GM10266 (cell line): ENCODE measurements around the gene ATXN1L.
"Not testable (repeated sequence)": the region's sequence is repeated elsewhere in the genome, so short reads cannot be mapped to it uniquely, and the experiment has no call there.

Source experiments
- DNase-seq: peaks from one replicate; pipeline ENCODE4 v3.0.0; 2012; ENCODE audit errors: extremely low spot score
- CTCF ChIP-seq: IDR thresholded peaks from 2 replicates; pipeline ENCODE4 v1.5.1; 2012; ENCODE audit warnings: mild to moderate bottlenecking, low read depth; ENCODE audit not compliant: control insufficient read depth, insufficient read depth; ENCODE audit errors: missing control alignments

ATXN1L gene, protein sequence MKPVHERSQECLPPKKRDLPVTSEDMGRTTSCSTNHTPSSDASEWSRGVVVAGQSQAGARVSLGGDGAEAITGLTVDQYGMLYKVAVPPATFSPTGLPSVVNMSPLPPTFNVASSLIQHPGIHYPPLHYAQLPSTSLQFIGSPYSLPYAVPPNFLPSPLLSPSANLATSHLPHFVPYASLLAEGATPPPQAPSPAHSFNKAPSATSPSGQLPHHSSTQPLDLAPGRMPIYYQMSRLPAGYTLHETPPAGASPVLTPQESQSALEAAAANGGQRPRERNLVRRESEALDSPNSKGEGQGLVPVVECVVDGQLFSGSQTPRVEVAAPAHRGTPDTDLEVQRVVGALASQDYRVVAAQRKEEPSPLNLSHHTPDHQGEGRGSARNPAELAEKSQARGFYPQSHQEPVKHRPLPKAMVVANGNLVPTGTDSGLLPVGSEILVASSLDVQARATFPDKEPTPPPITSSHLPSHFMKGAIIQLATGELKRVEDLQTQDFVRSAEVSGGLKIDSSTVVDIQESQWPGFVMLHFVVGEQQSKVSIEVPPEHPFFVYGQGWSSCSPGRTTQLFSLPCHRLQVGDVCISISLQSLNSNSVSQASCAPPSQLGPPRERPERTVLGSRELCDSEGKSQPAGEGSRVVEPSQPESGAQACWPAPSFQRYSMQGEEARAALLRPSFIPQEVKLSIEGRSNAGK

GRCh38 chr16:71845639-71846430 is at the start of gene ATXN1L:
Gene ATXN1L, plus strand, starts transcription at chr16:71845976. Its CDS starts 3,765 bp downstream, at chr16:71849741.
- no peak for TF ChIP-seq CTCF
- peak; percentile 98 for DNase-seq

DNA sequence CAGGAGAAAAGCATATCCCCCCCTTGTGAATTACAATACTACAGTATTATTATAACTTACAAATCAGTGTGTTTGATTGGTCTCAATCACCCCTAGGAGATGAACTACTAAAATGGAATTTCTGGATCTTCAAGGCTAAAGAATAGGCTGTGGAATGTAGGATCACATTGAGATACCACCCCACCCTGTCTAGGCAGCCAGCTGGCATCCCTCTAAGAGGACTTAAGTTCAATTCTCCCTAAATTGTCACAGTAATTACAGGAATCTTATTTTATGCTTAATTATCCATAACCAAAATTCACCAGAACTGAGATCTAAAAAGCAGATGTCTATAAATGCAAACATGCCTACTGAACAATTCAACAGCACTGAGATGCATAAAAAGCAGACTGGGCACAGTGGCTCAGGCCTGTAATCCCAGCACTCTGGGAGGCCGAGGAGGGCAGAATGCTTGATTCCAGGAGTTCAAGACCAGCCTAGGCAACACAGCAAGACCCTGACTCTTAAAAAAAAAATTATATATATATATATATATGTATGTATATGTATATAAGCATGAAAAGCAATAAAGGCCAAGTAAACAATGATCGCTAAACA is 49.2 kb upstream of the ATXN1L start:
- no peak for TF ChIP-seq CTCF
- DNase-seq: no peak

- TF ChIP-seq CTCF: no peak
- no peak for DNase-seq
These were observed 42.5 kb upstream of the ATXN1L start for GRCh38 chr16:71803305-71803690.

DNA sequence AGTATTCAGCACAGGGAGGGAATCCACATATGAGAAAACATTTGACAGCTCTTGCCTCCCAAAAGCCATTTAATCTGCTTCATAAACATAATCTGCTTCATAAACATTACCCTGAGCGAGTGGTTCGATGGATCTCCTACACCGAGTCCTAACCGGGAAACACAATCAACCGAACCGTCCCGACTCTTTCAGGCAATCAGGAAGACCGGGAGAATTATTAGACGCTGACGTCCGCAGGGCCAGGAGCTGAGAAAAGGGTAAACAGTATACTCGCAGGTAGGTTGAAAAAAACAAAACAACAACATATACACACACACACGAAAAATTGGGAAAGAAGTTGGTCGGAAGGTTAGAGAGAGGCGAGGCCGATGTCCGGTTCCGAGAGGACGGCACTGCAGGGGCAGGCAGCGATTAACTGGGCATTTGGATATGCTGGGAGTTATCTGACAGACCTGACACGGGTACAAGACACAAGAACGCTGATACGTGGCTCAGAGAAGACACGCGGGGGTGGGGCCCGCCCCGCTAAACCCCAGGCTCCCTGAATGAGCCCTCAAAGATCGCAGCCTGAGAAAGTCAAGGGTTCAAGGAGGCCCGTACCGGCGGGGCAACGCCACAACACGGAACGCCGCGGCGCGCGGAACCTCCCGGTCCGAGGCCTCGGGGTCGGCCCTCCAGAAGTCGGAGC is 37.7 kb upstream of the ATXN1L start:
- peak; percentile 45 for DNase-seq
- TF ChIP-seq CTCF: no peak

GRCh38 chr16:71808593-71809459 is 37.0 kb upstream of the ATXN1L start, which contains the start of gene AP1G1:
Gene AP1G1, minus strand, starts transcription at chr16:71808834. Its CDS starts 19,355 bp downstream, at chr16:71789479.
- TF ChIP-seq CTCF: no peak

DNA sequence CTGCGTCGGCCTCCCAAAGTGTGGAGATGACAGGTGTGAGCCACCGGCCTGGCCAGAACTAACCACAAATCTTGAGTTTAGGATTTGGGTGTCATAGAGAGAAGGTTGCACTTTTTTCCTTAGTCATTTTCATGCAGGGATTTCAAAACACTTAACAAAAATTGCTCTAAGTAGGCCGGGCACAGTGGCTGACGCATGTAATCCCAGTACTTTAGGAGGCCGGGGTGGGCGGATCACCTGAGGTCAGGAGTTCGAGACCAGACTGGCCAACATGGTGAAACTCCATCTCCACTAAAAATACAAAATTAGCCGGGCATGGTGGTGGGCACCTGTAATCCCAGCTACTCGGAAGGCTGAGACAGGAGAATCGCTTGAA is 35.6 kb upstream of the ATXN1L start:
- DNase-seq: not testable (repeated sequence)

More at GRCh38 chr16:71808593-71809459, 37.0 kb upstream of the ATXN1L start, which contains the start of gene AP1G1:
- DNase-seq: peak; percentile 90
